GM21423 (cell line): ENCODE measurements around the gene TSPAN31.

Source experiments
- ATAC-seq: cut with Tn5 transposase; IDR thresholded peaks from one replicate; pipeline ENCODE4 v1.9.1; 2021; ENCODE audit warnings: mild to moderate bottlenecking, moderate library complexity; ENCODE audit not compliant: unreplicated experiment

The TSPAN31 gene

DNA sequence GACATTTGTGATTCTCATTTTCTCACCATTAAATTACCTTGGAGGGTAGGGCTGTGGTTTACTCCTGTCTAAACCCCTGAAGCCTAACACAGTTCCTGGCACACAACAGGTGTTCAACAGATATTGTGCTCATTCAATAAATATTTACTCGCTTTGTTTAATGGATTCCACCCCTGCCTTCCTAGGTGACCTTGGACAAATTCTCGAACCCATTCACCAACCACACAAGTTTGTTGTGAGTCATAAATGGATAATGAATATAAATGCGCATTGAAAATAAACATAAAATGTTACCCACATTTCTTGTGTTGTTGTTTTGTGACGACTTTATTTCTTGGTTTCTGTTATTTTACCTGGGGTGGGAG is 37.4 kb downstream of the TSPAN31 start:
- ATAC-seq: peak; percentile 7

DNA sequence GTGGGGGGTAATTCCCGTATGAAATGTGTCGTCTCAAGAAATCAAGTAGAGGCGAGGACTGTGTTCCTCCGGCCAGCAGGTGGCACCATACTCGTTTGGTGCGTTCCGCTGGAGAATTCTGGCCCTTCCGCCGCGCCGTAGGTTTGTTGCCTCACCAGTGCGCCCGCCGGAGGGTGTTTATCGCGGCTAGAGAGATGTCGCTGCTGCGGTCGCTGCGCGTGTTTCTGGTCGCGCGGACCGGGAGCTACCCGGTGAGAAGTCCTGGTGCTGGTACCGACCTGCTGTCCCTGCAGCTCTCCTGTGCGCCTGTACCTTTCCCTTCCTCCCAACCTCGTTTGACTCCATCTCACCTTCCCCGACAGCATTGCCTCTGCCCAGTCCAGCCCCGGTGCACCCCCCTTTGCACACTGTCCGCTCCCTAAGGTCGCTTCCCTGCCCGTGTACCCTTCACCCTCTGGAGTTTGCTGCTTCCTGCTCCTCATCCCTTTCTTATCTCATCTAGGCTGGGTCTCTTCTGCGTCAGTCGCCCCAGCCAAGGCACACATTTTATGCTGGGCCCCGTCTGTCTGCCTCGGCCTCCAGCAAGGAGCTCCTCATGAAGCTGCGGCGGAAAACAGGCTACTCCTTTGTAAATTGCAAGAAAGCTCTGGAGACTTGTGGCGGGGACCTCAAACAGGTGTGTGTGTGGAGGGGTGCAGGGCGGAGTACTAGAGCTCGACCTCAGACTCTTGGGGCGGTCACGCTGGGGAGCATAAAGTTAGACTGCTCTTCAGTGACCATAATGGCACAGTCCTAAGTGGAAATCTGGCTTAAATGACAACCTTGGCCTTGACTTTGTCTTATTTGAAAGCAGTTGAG is 38.0 kb downstream of the TSPAN31 start, which contains the start of gene TSFM:
TSS of gene TSFM (plus strand) at position 180 of the 858 bp plus-strand sequence. CDS start at position 195, 15 bp downstream.
- ATAC-seq: peak; percentile 92

DNA sequence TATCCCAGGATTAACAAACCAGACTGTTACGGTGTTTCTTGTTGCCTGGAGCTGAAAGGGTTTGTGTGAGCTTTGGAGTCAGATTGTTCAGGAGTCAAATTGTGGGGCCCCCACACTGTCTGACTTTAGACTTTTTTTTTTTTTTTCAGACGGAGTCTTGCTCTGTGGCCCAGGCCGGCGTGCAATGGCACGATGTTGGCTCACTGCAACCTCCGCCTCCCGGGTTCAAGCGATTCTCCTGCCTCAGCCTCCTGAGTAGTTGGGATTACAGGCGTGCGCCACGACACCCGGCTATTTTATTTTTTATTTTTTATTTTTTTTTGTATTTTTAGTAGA is 38.6 kb downstream of the TSPAN31 start:
- ATAC-seq: no peak

DNA sequence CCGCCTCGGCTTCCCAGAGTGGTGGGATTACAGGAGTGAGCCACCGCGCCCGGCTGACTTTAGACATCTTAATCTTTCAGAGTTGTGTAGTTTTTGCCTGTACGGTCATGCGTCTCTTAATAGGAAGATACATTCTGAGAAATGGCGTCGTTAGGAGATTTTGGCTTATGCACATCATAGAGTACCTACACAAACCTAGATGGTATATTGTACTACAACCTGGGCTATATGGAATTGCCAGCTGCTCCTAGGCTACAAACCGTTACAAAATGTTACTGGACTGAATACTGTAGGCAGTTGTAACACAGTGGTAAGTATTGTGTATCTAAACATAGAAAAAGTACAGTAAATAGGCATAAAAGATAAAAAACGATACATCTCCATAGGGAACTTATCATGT is 39.0 kb downstream of the TSPAN31 start:
- no peak for ATAC-seq

DNA sequence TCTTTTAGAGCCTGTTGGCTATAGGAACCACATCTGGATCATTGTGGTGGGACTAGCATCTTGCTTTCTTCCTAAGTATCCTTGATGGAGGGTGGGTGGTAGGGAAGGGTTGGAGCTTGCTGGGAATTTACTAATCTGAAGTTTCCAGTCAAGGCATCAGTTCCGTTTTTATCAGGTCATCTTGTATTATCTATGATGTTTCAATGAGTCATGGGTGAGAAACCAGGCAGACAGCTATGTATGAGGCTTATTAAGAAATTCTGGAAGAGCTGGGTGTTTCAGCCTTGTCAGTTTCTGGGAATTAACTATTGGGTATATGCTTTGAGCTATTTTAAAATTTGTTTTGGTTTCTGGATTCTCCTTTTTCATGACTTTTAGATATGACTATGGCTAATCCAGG is 49.1 kb downstream of the TSPAN31 start:
- ATAC-seq: no peak

DNA sequence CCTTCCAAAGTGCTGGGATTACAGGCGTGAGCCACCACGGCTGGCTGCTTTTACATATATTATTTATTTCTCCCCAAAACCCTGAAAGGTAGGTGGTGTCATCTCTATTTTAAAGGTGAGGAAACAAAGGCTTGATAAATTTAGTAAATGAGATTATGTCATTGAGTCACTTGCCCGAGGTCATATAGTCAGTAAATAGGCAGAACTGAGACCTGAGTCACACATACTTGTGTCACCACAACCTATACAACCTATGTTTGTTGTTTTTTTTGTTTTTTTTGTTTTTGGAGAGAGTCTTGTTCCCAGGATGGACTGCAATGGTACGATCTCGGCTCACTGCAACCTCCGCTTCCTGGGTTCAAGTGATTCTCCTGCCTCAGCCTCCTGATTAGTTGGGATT is 50.5 kb downstream of the TSPAN31 start:
- no peak for ATAC-seq

DNA sequence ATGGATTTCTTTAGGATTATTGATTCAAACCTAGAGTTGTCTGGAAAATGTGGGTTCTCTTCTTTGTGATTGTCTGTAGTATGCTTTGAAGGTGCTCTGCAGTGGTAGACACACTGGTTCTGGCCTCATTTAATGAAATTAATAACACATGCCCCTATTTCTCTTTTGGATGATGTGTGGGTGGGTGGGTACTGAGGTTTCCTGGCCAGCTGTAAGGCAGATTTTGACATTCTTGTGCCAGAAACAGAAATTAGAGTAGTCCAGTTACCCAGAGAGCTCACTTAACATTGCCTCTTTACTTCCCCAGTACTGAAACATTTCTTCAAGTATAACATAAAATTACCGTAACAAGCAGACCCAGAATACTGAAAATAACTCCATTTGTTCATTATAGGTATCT is 52.2 kb downstream of the TSPAN31 start:
- no peak for ATAC-seq

DNA sequence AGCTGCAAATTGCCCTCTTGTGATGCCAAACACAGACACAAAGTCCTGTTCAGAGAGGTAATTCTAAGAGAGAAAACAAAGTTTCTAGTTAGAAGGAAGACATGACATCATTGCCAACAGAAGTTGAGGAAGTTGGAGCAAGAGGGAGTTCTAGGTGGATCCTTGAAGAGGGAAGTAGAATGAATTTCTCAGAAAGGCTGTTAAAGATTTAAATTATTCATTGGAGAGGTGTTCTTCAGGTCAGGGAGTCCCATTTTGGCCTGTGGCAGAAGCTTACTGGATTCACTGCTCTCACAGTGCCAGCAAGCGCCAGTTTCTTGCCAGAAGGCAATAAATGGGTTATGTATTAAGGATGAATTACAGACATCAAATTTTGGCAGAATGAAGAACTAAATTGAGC is 53.1 kb downstream of the TSPAN31 start:
- no peak for ATAC-seq
